CD4-positive, alpha-beta T cell treated with Interferon alpha-2 for 1 hour (primary cell): Measurements from ENCODE around the gene C14orf119.
"Not testable (repeated sequence)": the region's sequence is repeated elsewhere in the genome, so short reads cannot be mapped to it uniquely, and the experiment has no call there.

Experiments used
- DNase-seq, 2 donors: peaks; one replicate each; pipeline ENCODE4 v3.0.0-alpha.2; 2020 to 2022

The C14orf119 gene

GRCh38 chr14:23091294-23092225 lies 3.7 kb upstream of the C14orf119 start:
- no peak for DNase-seq

GRCh38 chr14:23093104-23093503 lies 2.2 kb upstream of the C14orf119 start:
- no peak for DNase-seq

- no peak for DNase-seq
Measured at GRCh38 chr14:23093526-23093925, 1.8 kb upstream of the C14orf119 start.

- peak in 1 of 2 donors; percentile 84 for DNase-seq
Measured at GRCh38 chr14:23093991-23094665, 1.2 kb upstream of the C14orf119 start.

- peak in 1 of 2 donors; percentile 84 for DNase-seq
Measured at GRCh38 chr14:23094666-23095195, 574 bp upstream of the C14orf119 start, which contains the start of gene ACIN1. Gene ACIN1, minus strand, starts transcription at chr14:23095136. Its CDS starts 24 bp downstream, at chr14:23095112.

- DNase-seq: no peak
Measured at GRCh38 chr14:23097786-23098185, 2.5 kb downstream of the C14orf119 start.

- no peak for DNase-seq
Measured at GRCh38 chr14:23099212-23099861, 4.0 kb downstream of the C14orf119 start.

- no peak for DNase-seq
Measured at GRCh38 chr14:23101213-23101970, 6.1 kb downstream of the C14orf119 start.

GRCh38 chr14:23101986-23102625 lies 6.8 kb downstream of the C14orf119 start:
- no peak for DNase-seq

GRCh38 chr14:23102801-23103200 lies 7.5 kb downstream of the C14orf119 start:
- no peak for DNase-seq

- no peak for DNase-seq
Measured at GRCh38 chr14:23103581-23103980, 8.3 kb downstream of the C14orf119 start.

GRCh38 chr14:23104070-23104590 lies 8.8 kb downstream of the C14orf119 start:
- DNase-seq: no peak

GRCh38 chr14:23104591-23105347 lies 9.5 kb downstream of the C14orf119 start, which contains the start of gene CIROP:
Gene CIROP, minus strand, starts transcription at chr14:23104989. Its CDS starts 69 bp downstream, at chr14:23104920.
- no peak for DNase-seq

- DNase-seq: no peak
Measured at GRCh38 chr14:23105348-23105824, 10.1 kb downstream of the C14orf119 start.

- DNase-seq: no peak
Measured at GRCh38 chr14:23106747-23107045, 11.4 kb downstream of the C14orf119 start.

GRCh38 chr14:23107620-23108019 lies 12.3 kb downstream of the C14orf119 start:
- DNase-seq: not testable (repeated sequence)

- not testable (repeated sequence) for DNase-seq
Measured at GRCh38 chr14:23108169-23108568, 12.9 kb downstream of the C14orf119 start.

GRCh38 chr14:23109769-23110168 lies 14.5 kb downstream of the C14orf119 start:
- DNase-seq: no peak

- no peak for DNase-seq
Measured at GRCh38 chr14:23110579-23111365, 15.5 kb downstream of the C14orf119 start.
